Activated CD4-positive, alpha-beta T cell treated with anti-CD3 and anti-CD28 coated beads, Interleukin-2, amount 10 ng/mL, durations not matched to agents 7 days and 5 days (primary cell): ENCODE results near the gene FBXO28. TPM values are rescaled to one million over a fixed set of nuclear protein-coding genes. Genes with fewer than 3 reads are reported as not detected.

ENCODE experiments used
- CTCF ChIA-PET: fragments of 350-600 bp; sonication (Branson Sonifier 250); formaldehyde crosslinking; loops from one replicate; lab custom pipeline; 2021; ENCODE audit warnings: antibody characterized with exemption; lab: Charles Lee
- POLR2A ChIA-PET: fragments of 350-600 bp; sonication (Branson Sonifier 250); formaldehyde crosslinking; loops from one replicate; lab custom pipeline; 2021; ENCODE audit warnings: antibody characterized with exemption; lab: Charles Lee
- DNase-seq: peaks from one replicate; pipeline ENCODE4 v3.0.0-alpha.2; 2020
- H3K27ac Mint-ChIP-seq: one replicate; pipeline ENCODE4 v1.8.0; 2021; ENCODE audit warnings: mild to moderate bottlenecking, moderate library complexity, mixed read lengths
- H3K27me3 Mint-ChIP-seq: one replicate; pipeline ENCODE4 v1.8.0; 2021; ENCODE audit warnings: mixed read lengths
- H3K36me3 Mint-ChIP-seq: one replicate; pipeline ENCODE4 v1.8.0; 2021; ENCODE audit warnings: low read depth, mixed read lengths
- H3K4me1 Mint-ChIP-seq: one replicate; pipeline ENCODE4 v1.8.0; 2021; ENCODE audit warnings: mixed read lengths
- H3K4me3 Mint-ChIP-seq: one replicate; pipeline ENCODE4 v1.8.0; 2021; ENCODE audit warnings: mild to moderate bottlenecking, moderate library complexity, mixed read lengths
- H3K9me3 Mint-ChIP-seq: one replicate; pipeline ENCODE4 v1.8.0; 2021; ENCODE audit warnings: mixed read lengths
- total RNA-seq, 2 experiments: library from RNA; stranded (reverse); gene quantifications; one replicate each; pipeline ENCODE4 v1.2.3, GENCODE V29; 2021

Gene FBXO28
- total RNA-seq, 2 experiments from 2014 or later = 23.3 to 25.1 TPM

DNA sequence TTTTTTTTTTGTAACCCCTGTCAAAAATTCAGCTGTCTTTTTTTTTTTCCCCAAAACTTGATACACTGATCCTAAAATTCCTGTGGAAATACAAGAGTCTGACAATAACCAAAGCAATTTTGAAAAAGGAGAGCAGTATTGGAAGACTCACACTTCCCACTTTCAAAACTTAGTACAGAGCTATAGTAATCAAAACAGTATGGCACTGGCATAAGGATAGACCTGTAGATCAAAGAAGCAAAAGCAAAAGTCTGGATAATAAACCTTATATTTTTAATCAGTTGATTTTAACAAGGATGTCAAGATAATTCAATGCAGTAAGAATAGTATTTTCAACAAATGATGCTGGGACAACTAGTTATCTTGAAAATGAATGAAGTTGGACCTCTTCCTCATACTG lies 17.3 kb downstream of the FBXO28 start:
- CTCF ChIA-PET = interaction anchor here (0.8 to 1.4 kb wide), 2 partner anchors 10 to 27 kb away, joined by 3 to 4 read pairs; no protein-coding TSS in a partner anchor
- POLR2A ChIA-PET = no interaction called here
- Mint-ChIP-seq H3K4me1 (peaks cover 2% of the 10 kb centered on the region), H3K27me3 (no peaks in the 10 kb centered on the region), H3K9me3 (no peaks in the 10 kb centered on the region), H3K4me3 (no peak overlapping the region), H3K36me3 (peaks cover 43% of the 10 kb centered on the region), H3K27ac (no peak overlapping the region)
- no peak for DNase-seq

DNA sequence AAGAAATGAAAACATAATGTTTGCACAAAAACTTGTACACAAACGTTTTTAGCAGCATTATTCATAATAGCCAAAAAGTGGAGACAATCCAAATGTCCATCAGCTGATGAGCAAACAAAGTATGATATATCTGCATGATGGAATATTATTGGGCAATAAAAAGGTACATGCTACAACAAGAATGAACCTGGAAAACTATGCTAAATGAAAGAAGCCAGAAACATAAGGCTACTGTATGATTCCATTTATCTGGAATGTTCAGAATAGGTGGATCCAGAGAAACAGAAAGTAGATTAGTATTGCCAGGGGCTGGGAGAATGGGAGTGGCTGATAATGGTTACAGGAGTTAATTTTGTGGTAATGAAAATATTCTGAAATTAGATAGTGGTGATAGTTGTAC lies 19.0 kb downstream of the FBXO28 start:
- Mint-ChIP-seq H3K36me3 (peaks cover 43% of the 10 kb centered on the region), H3K9me3 (no peaks in the 10 kb centered on the region), H3K27ac (no peak overlapping the region), H3K27me3 (no peaks in the 10 kb centered on the region), H3K4me3 (no peak overlapping the region), H3K4me1 (no peaks in the 10 kb centered on the region)
- POLR2A ChIA-PET = no interaction called here
- DNase-seq = no peak
- CTCF ChIA-PET = no interaction called here

DNA sequence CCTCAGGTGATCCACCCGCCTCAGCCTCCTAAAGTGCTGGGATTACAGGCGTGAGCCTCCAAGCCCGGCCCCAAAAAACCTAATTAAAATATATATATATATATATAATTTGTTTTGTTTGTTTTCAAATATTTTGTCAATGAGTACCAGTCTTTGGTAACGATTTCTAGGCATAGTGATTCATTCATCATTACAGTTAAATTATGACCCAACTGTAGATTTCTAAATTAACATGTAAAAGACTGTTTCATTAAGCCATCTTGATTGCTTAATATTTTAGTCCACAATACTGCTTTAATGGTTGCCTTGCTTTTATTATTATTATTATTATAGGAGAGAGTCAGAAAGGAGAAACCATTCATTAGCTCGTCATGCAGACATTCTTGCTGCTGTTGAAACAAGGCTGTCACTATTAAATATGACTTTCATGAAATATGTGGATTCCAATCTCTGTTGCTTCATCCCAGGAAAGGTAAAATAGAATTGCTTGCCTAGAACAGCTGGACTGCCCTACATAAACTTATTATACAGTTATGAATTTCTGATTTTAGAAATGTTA lies 19.9 kb downstream of the FBXO28 start:
- no peak for DNase-seq
- Mint-ChIP-seq H3K9me3 (no peaks in the 10 kb centered on the region), H3K27ac (no peak overlapping the region), H3K36me3 (peaks cover 43% of the 10 kb centered on the region), H3K4me1 (no peaks in the 10 kb centered on the region), H3K27me3 (no peaks in the 10 kb centered on the region), H3K4me3 (no peak overlapping the region)
- ChIA-PET POLR2A (no interaction called here), CTCF (interaction anchor here (1.1 kb wide), 1 partner anchor 323 kb away, joined by 3 read pairs; no protein-coding TSS in a partner anchor)

DNA sequence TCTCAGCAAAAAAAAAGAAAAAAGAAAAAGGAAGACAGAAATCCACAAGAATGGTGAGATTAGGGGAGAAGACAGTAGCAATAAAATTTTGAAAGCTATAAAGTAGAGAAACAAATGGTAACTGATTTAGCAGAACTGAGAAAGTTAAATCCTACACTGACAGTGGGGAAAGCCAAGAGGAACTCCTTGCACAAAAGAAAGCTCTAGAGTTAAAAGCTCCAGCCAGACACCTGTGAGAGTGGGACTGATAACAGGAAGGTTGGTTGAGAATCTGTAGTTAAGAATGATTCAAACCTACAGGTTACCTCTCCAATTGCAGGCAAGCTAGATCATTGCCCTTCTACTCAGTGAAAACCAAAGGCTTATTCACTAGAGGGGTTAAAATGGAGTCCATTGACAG lies 23.6 kb downstream of the FBXO28 start:
- Mint-ChIP-seq H3K36me3 (peaks cover 27% of the 10 kb centered on the region), H3K27me3 (no peaks in the 10 kb centered on the region), H3K27ac (no peak overlapping the region), H3K4me3 (no peak overlapping the region), H3K4me1 (no peaks in the 10 kb centered on the region), H3K9me3 (no peaks in the 10 kb centered on the region)
- ChIA-PET CTCF (interaction anchor here (0.7 to 1.2 kb wide), 2 partner anchors 41 to 361 kb away, joined by 3 read pairs; no protein-coding TSS in a partner anchor), POLR2A (no interaction called here)
- no peak for DNase-seq

DNA sequence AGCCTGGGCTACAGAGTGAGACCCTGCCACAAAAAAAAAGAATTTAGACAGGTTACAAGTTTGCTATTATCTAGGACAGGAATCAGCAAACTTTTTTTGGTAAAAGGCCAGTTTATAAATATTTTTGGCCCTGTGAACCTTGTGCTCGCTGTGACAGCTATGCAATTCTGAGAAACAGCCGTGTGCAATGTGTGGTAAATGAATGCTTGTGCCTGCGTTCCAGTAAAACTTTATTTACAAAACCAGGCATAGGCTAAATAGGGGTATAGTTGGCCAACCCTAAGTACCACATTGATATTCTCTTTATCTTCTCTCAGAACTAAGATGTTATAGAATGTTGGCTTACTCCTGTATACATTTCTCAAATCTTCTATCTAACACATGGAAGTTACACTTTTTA lies 24.3 kb downstream of the FBXO28 start:
- CTCF ChIA-PET = interaction anchor here (1.2 kb wide), 1 partner anchor 40 kb away, joined by 3 read pairs; no protein-coding TSS in a partner anchor
- H3K4me3 Mint-ChIP-seq = no peak overlapping the region

DNA sequence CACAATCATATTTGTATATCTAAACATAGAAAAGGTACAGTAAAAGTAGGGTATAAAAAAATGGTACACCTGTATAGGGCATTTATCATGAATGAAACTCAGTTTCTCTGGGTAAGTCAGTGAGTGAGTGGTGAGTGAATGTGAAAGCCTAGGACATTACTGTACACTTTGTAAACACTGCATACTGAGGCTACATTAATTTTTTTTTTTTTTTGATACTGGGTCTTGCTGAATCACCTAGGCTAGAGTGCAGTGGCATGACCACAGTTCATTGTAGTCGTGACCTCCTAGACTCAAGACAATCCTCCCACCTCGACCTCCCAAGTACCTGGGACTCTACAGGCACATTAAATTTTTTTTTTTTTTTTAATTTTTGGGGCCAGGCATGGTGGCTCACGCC lies 27.8 kb downstream of the FBXO28 start:
- no peaks in the 10 kb centered on the region for H3K27me3 Mint-ChIP-seq
- ChIA-PET POLR2A (no interaction called here), CTCF (interaction anchor here (2.4 kb wide), 1 partner anchor 17 kb away, joined by 7 read pairs; no protein-coding TSS in a partner anchor)
- H3K4me1 Mint-ChIP-seq = no peaks in the 10 kb centered on the region
- no peak for DNase-seq
- no peak overlapping the region for H3K4me3 Mint-ChIP-seq
- H3K9me3 Mint-ChIP-seq = no peaks in the 10 kb centered on the region
- peaks cover 13% of the 10 kb centered on the region for H3K36me3 Mint-ChIP-seq
- no peak overlapping the region for H3K27ac Mint-ChIP-seq

More for the DNA sequence above, 24.3 kb downstream of the FBXO28 start:
- Mint-ChIP-seq H3K36me3 (peaks cover 22% of the 10 kb centered on the region), H3K9me3 (no peaks in the 10 kb centered on the region), H3K27ac (no peak overlapping the region), H3K4me1 (no peaks in the 10 kb centered on the region), H3K27me3 (no peaks in the 10 kb centered on the region)
- POLR2A ChIA-PET = no interaction called here
- DNase-seq = no peak

- Mint-ChIP-seq H3K27me3 (no peaks in the 10 kb centered on the region), H3K4me3 (no peak overlapping the region), H3K9me3 (no peaks in the 10 kb centered on the region), H3K27ac (no peak overlapping the region), H3K4me1 (peaks cover 19% of the 10 kb centered on the region), H3K36me3 (peaks cover 23% of the 10 kb centered on the region)
- ChIA-PET CTCF (interaction anchor here (1.7 kb wide), 1 partner anchor 10 kb away, joined by 4 read pairs; no protein-coding TSS in a partner anchor), POLR2A (no interaction called here)
- no peak for DNase-seq
Observed at GRCh38 chr1:224149709-224150108, 35.8 kb downstream of the FBXO28 start.

DNA sequence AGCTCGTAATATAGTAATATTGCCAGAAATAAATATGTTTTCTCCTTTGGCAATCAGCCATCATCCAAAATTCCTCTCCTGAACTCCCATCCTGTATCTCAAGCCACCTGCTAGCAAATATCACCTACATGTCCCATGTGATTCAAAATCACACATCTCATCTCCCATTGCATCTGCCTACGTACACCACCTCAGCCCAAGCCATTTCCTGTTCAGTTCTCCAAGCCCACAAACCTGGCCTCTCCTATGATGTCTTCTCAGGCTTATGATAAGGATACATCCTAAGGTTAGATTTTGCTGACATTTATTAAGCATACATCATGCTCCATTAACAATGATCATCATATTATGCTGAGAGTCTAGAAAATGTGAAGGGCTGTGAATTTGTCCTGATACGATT lies 37.2 kb downstream of the FBXO28 start:
- DNase-seq = no peak

GRCh38 chr1:224157316-224157715 lies 43.4 kb downstream of the FBXO28 start:
- no peak for DNase-seq
- Mint-ChIP-seq H3K4me3 (no peak overlapping the region), H3K27me3 (no peaks in the 10 kb centered on the region), H3K36me3 (peaks cover 40% of the 10 kb centered on the region), H3K9me3 (no peaks in the 10 kb centered on the region), H3K4me1 (peaks cover 1% of the 10 kb centered on the region), H3K27ac (no peak overlapping the region)
- ChIA-PET CTCF (no interaction called here), POLR2A (no interaction called here)

More for the DNA sequence above, 37.2 kb downstream of the FBXO28 start:
- H3K36me3 Mint-ChIP-seq = peaks cover 28% of the 10 kb centered on the region
- ChIA-PET CTCF (interaction anchor here (1.7 kb wide), 1 partner anchor 8 kb away, joined by 4 read pairs; no protein-coding TSS in a partner anchor), POLR2A (no interaction called here)
- H3K9me3 Mint-ChIP-seq = no peaks in the 10 kb centered on the region
- H3K27ac Mint-ChIP-seq = no peak overlapping the region
- no peak overlapping the region for H3K4me3 Mint-ChIP-seq
- peaks cover 19% of the 10 kb centered on the region for H3K4me1 Mint-ChIP-seq
- H3K27me3 Mint-ChIP-seq = no peaks in the 10 kb centered on the region

DNA sequence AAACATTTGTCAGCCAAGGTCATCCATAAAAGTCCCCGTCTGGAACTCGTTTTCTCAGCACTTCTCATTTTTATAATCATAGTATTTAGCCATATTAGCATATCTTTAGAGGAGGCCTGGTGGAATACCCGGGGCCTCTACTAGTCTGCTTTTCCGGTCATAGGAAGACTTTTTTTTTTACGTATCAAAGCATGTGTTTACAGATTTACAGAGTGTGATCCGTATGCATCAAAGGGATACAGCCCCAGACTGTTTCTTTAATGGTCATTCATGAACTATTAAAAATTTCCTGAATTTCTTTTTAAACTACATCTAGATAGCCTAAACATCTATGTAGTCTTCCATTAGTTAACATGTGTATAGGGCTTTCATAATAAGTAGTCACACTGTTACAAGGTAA lies 45.6 kb downstream of the FBXO28 start:
- DNase-seq = no peak
- CTCF ChIA-PET = interaction anchor here (1.5 kb wide), 1 partner anchor 9 kb away, joined by 4 read pairs; no protein-coding TSS in a partner anchor
- Mint-ChIP-seq H3K36me3 (peaks cover 32% of the 10 kb centered on the region), H3K27me3 (no peaks in the 10 kb centered on the region), H3K4me1 (no peaks in the 10 kb centered on the region), H3K27ac (no peak overlapping the region), H3K4me3 (no peak overlapping the region), H3K9me3 (no peaks in the 10 kb centered on the region)
- POLR2A ChIA-PET = no interaction called here

GRCh38 chr1:224160171-224160682 lies 46.3 kb downstream of the FBXO28 start:
- Mint-ChIP-seq H3K4me3 (no peak overlapping the region), H3K36me3 (peaks cover 32% of the 10 kb centered on the region), H3K27ac (no peak overlapping the region), H3K27me3 (no peaks in the 10 kb centered on the region), H3K4me1 (no peaks in the 10 kb centered on the region), H3K9me3 (no peaks in the 10 kb centered on the region)
- ChIA-PET POLR2A (no interaction called here), CTCF (interaction anchor here (1.5 kb wide), 1 partner anchor 9 kb away, joined by 4 read pairs; no protein-coding TSS in a partner anchor)
- no peak for DNase-seq

DNA sequence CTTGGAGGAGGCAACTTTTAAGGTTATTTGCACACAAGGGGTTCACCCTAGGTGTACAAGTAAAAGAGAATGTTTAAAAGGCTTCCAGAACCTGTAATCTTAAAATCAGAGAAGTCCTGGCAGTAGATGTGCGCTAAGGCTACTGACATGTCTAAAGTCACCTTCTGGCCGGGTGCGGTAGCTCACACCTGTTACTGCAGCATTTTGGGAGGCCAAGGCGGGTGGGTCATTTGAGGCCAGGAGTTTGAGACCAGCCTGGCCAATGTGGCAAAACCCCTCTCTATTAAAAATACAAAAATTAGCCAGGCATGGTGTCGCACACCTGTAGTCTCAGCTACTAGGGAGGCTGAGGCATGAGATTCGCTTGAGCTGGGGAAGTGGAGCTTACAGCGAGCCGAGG lies 48.9 kb downstream of the FBXO28 start:
- peaks cover 16% of the 10 kb centered on the region for H3K36me3 Mint-ChIP-seq
- no peak for DNase-seq
- POLR2A ChIA-PET = no interaction called here
- H3K9me3 Mint-ChIP-seq = no peaks in the 10 kb centered on the region
- no peak overlapping the region for H3K4me3 Mint-ChIP-seq
- peaks cover 4% of the 10 kb centered on the region for H3K4me1 Mint-ChIP-seq
- H3K27me3 Mint-ChIP-seq = no peaks in the 10 kb centered on the region
- H3K27ac Mint-ChIP-seq = no peak overlapping the region
- CTCF ChIA-PET = interaction anchor here (0.8 kb wide), 1 partner anchor 19 kb away, joined by 3 read pairs; the partner anchor contains the start of gene DEGS1

DNA sequence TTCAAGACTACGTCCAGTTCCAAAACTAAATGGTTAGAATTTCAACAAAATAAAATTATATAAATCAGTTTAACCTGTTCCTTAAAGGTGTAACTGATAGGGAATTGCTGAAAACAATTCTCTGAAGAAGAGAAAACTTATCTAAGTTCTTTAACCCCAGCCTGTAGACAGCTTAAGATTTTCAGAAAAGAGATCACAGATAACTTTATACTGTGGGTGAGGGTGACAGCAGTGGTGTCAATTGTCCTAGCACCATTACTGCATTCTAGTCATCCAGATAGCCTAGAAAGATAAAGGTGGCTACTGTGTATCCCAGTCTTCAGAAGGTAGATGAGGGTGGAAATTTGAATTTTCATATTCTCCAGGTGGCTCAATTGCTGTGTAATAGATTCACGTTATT lies 49.4 kb downstream of the FBXO28 start:
- DNase-seq = no peak
- CTCF ChIA-PET = no interaction called here
- Mint-ChIP-seq H3K27me3 (no peaks in the 10 kb centered on the region), H3K9me3 (no peaks in the 10 kb centered on the region), H3K4me3 (no peak overlapping the region), H3K36me3 (peaks cover 11% of the 10 kb centered on the region), H3K27ac (no peak overlapping the region), H3K4me1 (peaks cover 4% of the 10 kb centered on the region)
- POLR2A ChIA-PET = no interaction called here
